ENCODE results near the gene LBP.

GRCh38 chr20:38350879-38351775 lies 4.8 kb downstream of the LBP start:
- TF ChIP-seq CTCF (IDR thresholded peaks at IDR 0.05; ENCODE audit: insufficient read depth, low read length): no peak
- no peak for TF ChIP-seq POLR2AphosphoS5 (IDR thresholded peaks at IDR 0.05; ENCODE audit: low read depth)
- TF ChIP-seq GABPA (IDR thresholded peaks at IDR 0.05; ENCODE audit: low read depth): no peak

Measured in HL-60 (cell line).